Measurements from ENCODE around the gene SOHLH1. TPM values are rescaled to one million over a fixed set of nuclear protein-coding genes. Genes with fewer than 3 reads are reported as not detected.

SOHLH1 gene
- total RNA-seq, 1 experiment from 2014 or later, result not detected

GRCh38 chr9:135655317-135655716, 44.0 kb downstream of the SOHLH1 start:
- H3K9me2 ChIP-seq (ENCODE audit: insufficient read depth), result no peaks in the 10 kb centered on the region
- intact Hi-C loops (cut with micrococcal nuclease; ENCODE audit: unreplicated experiment), result no loop called here
- no peak overlapping the region for H3K4me2 ChIP-seq
- H3K36me3 ChIP-seq (ENCODE audit: low read depth), result no peaks in the 10 kb centered on the region
- no peak overlapping the region for H3K4me3 ChIP-seq
- H4K20me1 ChIP-seq (ENCODE audit: insufficient read depth), result no peaks in the 10 kb centered on the region
- BruUV-seq (replicated peaks), result no TSS peak
- ChIA-PET POLR2A (ENCODE audit: unreplicated experiment) (no interaction called here), CTCF (no interaction called here)
- no peak overlapping the region for H3K27ac ChIP-seq
- H2AFZ ChIP-seq, result no peak overlapping the region
- no peaks in the 10 kb centered on the region for H3F3A ChIP-seq (ENCODE audit: insufficient read depth, low read depth)
- no peaks in the 10 kb centered on the region for H3K4me1 ChIP-seq (replicated peaks; ENCODE audit: insufficient read depth)
- DNase-seq, result no peak
- TF ChIP-seq CTCF (conservative IDR thresholded peaks at IDR 0.05) (no peak), EZH2 (IDR thresholded peaks at IDR 0.05; ENCODE audit: low read depth) (no peak)
- H3K27me3 ChIP-seq (ENCODE audit: insufficient read depth, low read depth), result peaks cover 87% of the 10 kb centered on the region
- no peaks in the 10 kb centered on the region for H3K79me2 ChIP-seq (ENCODE audit: low read depth)
- no peaks in the 10 kb centered on the region for H3K9me3 ChIP-seq (ENCODE audit: insufficient read depth, low read depth)

GRCh38 chr9:135650408-135650807, 48.9 kb downstream of the SOHLH1 start:
- Histone ChIP-seq H3K9me3 (ENCODE audit: insufficient read depth, low read depth) (0 out of 2 replicates have a peak, but pooled peaks cover 3% of the 10 kb centered on the region), H3K36me3 (ENCODE audit: low read depth) (no peaks in the 10 kb centered on the region), H3K27me3 (ENCODE audit: insufficient read depth, low read depth) (peaks cover 41% of the 10 kb centered on the region), H2AFZ (no peak overlapping the region), H3K9me2 (ENCODE audit: insufficient read depth) (no peaks in the 10 kb centered on the region), H3K4me2 (no peak overlapping the region), H4K20me1 (ENCODE audit: insufficient read depth) (no peaks in the 10 kb centered on the region), H3K27ac (no peak overlapping the region), H3F3A (ENCODE audit: insufficient read depth, low read depth) (no peaks in the 10 kb centered on the region), H3K79me2 (ENCODE audit: low read depth) (no peaks in the 10 kb centered on the region), H3K4me3 (no peak overlapping the region), H3K4me1 (replicated peaks; ENCODE audit: insufficient read depth) (no peaks in the 10 kb centered on the region)
- intact Hi-C loops (cut with micrococcal nuclease; ENCODE audit: unreplicated experiment), result no loop called here
- POLR2A ChIA-PET (ENCODE audit: unreplicated experiment), result no interaction called here
- DNase-seq, result no peak
- TF ChIP-seq EZH2 (IDR thresholded peaks at IDR 0.05; ENCODE audit: low read depth) (no peak), CTCF (conservative IDR thresholded peaks at IDR 0.05) (no peak)
- CTCF ChIA-PET, result no interaction called here
- BruUV-seq (replicated peaks), result no TSS peak

- H3K4me1 ChIP-seq (replicated peaks; ENCODE audit: insufficient read depth), result no peaks in the 10 kb centered on the region
- DNase-seq, result no peak
- no peak overlapping the region for H3K27ac ChIP-seq
- CTCF ChIA-PET, result no interaction called here
- TF ChIP-seq EZH2 (IDR thresholded peaks at IDR 0.05; ENCODE audit: low read depth) (no peak), CTCF (conservative IDR thresholded peaks at IDR 0.05) (no peak)
- H3K27me3 ChIP-seq (ENCODE audit: insufficient read depth, low read depth), result peaks cover 41% of the 10 kb centered on the region
- no peaks in the 10 kb centered on the region for H3K9me2 ChIP-seq (ENCODE audit: insufficient read depth)
- BruUV-seq (replicated peaks), result no TSS peak
- POLR2A ChIA-PET (ENCODE audit: unreplicated experiment), result no interaction called here
- no peaks in the 10 kb centered on the region for H3F3A ChIP-seq (ENCODE audit: insufficient read depth, low read depth)
- no peak overlapping the region for H2AFZ ChIP-seq
- intact Hi-C loops (cut with micrococcal nuclease; ENCODE audit: unreplicated experiment), result no loop called here
- H3K4me2 ChIP-seq, result no peak overlapping the region
- peaks cover 7% of the 10 kb centered on the region; the same call in 1 of the 2 replicates for H3K9me3 ChIP-seq (ENCODE audit: insufficient read depth, low read depth)
- H3K4me3 ChIP-seq, result no peak overlapping the region
- no peaks in the 10 kb centered on the region for H3K79me2 ChIP-seq (ENCODE audit: low read depth)
- no peaks in the 10 kb centered on the region for H4K20me1 ChIP-seq (ENCODE audit: insufficient read depth)
- H3K36me3 ChIP-seq (ENCODE audit: low read depth), result no peaks in the 10 kb centered on the region
These were observed 49.8 kb downstream of the SOHLH1 start for GRCh38 chr9:135649508-135649907.
